Glomerular visceral epithelial cell (primary cell): Measurements from ENCODE around the gene FAM83G.
"Not testable (repeated sequence)": the region's sequence is repeated elsewhere in the genome, so short reads cannot be mapped to it uniquely, and the experiment has no call there.

ENCODE experiments used
- DNase-seq: peaks from one replicate; pipeline ENCODE4 v3.0.0-alpha.2; 2016; ENCODE audit errors: extremely low spot score

Gene FAM83G

GRCh38 chr17:18968945-18969887 is 35.3 kb downstream of the FAM83G start:
- peak; percentile 35 for DNase-seq

GRCh38 chr17:18968345-18968744 is 36.2 kb downstream of the FAM83G start:
- DNase-seq = no peak

GRCh38 chr17:18967916-18968315 is 36.6 kb downstream of the FAM83G start:
- DNase-seq = no peak

GRCh38 chr17:18966831-18967624 is 37.5 kb downstream of the FAM83G start:
- no peak for DNase-seq

DNA sequence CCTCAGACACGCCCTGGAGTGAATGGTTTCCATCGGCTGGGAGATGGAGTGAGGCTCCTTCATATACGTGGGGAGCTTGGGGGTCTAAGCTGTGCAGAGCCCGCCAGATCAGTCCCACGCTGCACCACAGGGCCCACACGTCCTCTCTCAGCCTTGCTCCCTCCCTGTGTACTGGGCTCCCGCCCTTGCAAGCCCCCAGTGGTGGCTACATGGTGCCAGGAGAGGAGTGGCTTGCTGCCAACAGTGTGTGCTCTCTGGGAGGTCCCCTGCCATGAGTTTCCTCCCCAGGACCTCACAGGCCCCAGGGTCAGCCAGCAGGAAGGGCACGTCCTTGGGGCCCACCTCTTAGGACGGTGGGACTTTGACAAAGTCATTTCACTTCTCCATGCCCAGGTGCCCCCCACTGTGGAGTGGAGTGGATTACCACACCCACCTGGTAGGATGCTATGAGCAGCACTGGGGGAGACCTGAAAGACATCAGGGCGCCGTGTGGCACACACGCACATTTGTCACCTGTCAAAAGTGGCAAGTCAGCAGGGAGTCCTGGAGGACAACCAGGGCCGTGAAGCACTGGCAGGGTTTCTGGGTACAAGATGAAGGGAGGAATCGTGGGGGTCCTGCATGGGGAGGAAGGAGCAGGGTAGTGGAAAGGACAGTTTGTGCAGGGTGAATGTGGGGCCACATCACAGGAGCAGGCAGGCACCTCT is 38.9 kb downstream of the FAM83G start:
- DNase-seq = no peak

- no peak for DNase-seq
These were observed 40.0 kb downstream of the FAM83G start for GRCh38 chr17:18964550-18964949.

GRCh38 chr17:18964018-18964351 is 40.6 kb downstream of the FAM83G start:
- DNase-seq = no peak

- DNase-seq = no peak
These were observed 41.2 kb downstream of the FAM83G start for GRCh38 chr17:18963126-18964017.

DNA sequence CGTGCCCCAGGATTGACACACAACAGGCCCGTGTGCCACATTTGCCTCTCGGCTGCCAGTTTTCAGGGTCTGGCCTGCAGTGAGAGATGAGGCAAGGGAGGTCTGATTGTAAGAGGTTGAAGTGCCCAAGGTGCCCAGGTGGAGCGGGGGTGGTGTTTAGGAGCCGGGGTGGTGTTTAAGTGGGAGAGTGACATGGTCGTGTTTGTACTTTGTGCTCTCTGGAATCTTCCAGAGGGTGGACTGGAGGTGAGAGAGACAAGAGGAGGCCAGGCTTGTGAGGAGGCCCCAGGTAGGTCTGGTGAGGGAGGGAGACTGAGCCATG is 42.1 kb downstream of the FAM83G start:
- DNase-seq = no peak

GRCh38 chr17:18961634-18962493 is 42.7 kb downstream of the FAM83G start:
- peak; percentile 75 for DNase-seq

- DNase-seq = peak; percentile 77
These were observed 43.6 kb downstream of the FAM83G start for GRCh38 chr17:18960803-18961511.

DNA sequence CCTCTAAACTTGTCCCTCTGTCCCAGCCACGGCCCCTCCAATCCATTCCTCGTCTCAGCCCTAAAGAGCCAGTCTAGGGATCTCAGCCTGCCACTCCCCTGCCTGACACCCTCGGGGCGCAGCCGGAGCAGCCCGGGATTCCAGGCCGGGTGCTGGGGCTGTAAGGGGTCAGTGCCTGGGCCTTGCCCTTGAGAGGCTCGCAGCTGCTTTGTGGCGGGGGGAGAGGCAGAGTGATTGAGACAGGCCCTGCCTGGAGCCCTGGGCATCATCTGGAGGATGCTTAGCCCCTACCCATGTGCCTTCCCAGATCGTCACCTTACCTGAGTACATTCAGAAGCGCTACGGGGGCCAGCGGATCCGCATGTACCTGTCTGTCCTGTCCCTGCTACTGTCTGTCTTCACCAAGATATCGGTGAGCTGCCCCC is 44.3 kb downstream of the FAM83G start:
- no peak for DNase-seq

DNA sequence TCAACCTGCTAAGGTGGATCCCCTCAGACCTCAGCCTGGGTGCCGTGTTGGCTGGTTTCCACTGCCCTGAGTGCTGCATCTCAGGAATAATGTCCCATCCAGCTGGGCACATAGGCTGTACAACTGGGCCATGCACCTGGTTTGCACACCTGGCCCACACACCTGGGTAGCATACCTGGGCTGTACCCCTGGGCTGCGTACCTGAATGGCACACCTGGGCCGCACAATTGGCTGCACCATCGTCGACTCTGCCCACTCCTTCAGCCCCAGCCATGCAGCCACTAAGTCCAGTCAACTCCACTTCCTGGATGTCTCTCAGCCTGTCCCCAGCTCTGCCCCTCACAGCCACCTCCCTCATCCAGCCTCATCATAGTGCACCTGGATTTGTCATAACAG is 44.7 kb downstream of the FAM83G start:
- no peak for DNase-seq

GRCh38 chr17:18959071-18959844 is 45.3 kb downstream of the FAM83G start:
- no peak for DNase-seq

DNA sequence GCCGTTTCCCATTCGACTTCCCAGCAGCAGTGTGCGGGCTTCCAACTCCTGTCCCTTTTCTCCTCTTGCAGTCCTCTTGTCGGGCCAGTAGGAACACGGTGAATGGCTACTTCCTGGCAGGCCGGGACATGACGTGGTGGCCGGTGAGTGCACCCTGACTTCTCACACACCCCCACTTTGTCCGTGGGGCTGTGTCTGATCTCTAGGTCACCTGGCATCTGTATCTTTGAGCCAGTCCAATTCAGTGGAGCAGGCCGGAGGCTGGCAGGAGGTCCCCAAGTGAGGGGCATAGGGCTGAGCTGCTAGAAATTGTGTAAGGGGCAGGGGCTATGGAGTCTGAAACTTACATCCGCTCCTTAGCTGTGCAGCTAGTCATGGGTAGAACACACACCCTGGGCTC is 46.0 kb downstream of the FAM83G start:
- DNase-seq = no peak

DNA sequence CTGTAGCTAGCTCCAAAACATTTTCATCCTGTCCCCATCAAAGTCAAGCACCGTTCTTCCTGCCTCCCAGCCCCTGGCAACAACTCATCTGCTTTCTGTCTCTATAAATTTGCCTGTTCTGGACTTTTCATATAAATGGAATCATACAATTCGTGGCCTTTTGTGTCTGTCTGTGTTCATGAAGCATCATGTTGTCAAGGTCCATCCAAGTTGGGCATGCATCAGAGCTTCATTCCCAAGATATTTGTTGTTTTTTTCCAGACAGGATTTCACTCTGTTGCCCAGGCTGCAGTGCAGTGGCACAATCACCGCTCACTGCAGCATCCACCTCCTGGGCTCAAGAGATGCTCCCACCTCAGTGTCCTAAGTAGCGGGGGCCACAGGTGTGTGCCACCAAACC is 46.7 kb downstream of the FAM83G start:
- DNase-seq = no peak

- DNase-seq = no peak
These were observed 48.0 kb downstream of the FAM83G start for GRCh38 chr17:18956581-18956980.

DNA sequence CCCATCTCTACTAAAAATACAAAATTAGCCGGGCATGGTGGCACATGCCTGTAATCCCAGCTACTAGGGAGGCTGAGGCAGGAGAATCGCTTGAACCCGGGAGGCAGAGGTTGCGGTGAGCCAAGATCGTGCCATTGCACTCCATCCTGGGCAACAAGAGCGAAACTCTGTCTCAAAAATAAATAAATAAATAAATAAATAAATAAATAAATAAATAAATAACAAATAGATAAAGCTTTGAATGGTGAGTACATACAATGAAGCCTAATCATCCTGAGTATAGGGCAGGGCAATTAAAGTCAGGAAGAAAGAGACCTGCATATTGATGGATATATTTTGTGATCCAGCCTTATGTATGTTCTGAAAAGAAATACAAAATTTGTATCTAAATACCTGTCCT is 48.5 kb downstream of the FAM83G start:
- DNase-seq = not testable (repeated sequence)

- no peak for DNase-seq
These were observed 49.6 kb downstream of the FAM83G start for GRCh38 chr17:18955009-18955408.
